ENCODE measurements around the gene RTTN. TPM values are rescaled to one million over a fixed set of nuclear protein-coding genes. Genes with fewer than 3 reads are reported as not detected.

The RTTN gene
- total and polyA plus RNA-seq, 9 of the 15 experiments (the other 6 are each of a cell fraction or from before 2014, with no cell fraction given): 3.1 to 18.3 (median 10.6) TPM

DNA sequence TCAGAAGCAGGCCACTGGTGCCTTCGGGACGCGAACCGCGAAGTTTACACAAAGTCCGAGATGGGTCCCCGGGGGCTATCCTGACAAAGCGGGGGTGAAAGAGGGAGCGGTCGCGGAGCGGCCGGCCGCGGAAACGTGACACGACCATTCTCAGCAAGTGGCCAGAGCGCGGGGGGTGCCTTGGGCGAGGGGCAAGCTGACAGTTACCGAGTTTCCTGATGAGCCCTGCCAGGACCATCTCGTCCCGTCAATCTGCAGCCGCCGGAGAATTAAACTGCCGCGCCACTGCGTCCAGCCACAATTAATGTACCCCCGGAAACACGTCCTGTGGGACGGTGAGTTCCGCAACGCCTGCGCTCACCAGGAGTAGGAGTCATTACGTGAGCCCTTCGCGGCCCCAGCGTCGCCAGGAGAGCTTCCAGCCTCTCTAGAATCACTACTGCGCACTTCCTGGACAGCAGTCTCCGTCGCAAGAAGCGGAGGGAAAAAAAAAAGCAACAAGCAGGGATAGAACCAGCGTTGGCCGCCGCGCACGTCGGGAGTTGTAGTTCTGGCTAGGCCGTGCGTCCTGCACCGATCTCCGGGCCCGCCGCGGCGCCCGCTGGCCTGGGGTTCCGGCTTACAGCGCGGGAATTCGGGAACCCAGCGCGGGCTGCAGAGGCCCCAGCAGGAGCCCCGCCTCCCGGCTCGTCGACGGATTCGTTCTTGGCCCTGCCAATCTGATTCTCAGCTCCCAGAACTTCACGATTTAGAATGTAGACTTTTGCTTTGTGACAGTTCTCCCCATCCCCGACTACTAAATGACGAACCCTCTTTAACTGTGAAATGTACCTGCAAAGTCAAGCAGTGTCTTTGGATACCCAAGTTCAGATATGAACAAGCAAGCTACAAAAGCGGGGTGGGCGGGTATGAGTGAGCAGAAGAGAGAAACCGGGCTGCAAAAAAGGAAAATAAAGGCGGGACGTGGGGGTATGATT is at the start of gene RTTN (continued):
- TF ChIP-seq MITF (IDR thresholded peaks at IDR 0.05): no peak
- TF ChIP-seq NFATC3 (IDR thresholded peaks at IDR 0.05): 0 out of 2 replicates have a peak, but pooled peaks have one; percentile 62
- no peak for TF ChIP-seq KAT2B (IDR thresholded peaks at IDR 0.05; ENCODE audit: low read depth, low read length)
- no peak for TF ChIP-seq KHSRP (IDR thresholded peaks at IDR 0.05)
- TF ChIP-seq HNRNPLL (IDR thresholded peaks at IDR 0.05; ENCODE audit: low read depth, low read length, poor library complexity, severe bottlenecking): peak; percentile 93
- TF ChIP-seq, protein P1, sequence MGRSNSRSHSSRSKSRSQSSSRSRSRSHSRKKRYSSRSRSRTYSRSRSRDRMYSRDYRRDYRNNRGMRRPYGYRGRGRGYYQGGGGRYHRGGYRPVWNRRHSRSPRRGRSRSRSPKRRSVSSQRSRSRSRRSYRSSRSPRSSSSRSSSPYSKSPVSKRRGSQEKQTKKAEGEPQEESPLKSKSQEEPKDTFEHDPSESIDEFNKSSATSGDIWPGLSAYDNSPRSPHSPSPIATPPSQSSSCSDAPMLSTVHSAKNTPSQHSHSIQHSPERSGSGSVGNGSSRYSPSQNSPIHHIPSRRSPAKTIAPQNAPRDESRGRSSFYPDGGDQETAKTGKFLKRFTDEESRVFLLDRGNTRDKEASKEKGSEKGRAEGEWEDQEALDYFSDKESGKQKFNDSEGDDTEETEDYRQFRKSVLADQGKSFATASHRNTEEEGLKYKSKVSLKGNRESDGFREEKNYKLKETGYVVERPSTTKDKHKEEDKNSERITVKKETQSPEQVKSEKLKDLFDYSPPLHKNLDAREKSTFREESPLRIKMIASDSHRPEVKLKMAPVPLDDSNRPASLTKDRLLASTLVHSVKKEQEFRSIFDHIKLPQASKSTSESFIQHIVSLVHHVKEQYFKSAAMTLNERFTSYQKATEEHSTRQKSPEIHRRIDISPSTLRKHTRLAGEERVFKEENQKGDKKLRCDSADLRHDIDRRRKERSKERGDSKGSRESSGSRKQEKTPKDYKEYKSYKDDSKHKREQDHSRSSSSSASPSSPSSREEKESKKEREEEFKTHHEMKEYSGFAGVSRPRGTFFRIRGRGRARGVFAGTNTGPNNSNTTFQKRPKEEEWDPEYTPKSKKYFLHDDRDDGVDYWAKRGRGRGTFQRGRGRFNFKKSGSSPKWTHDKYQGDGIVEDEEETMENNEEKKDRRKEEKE (IDR thresholded peaks at IDR 0.05; ENCODE audit: borderline replicate concordance in 1 of 2, control insufficient read depth in 1 of 2, low read depth in 2 of 2, low read length in 1 of 2): peak in 1 of 2 experiments; percentile 84; a peak in 1 of 4 replicates
- peak; percentile 53 for TF ChIP-seq NEUROD1 (IDR thresholded peaks at IDR 0.05; ENCODE audit: borderline replicate concordance, low read depth, low read length, partially characterized antibody)
- no peak for TF ChIP-seq FIP1L1 (IDR thresholded peaks at IDR 0.05; ENCODE audit: low read depth, low read length, poor library complexity, severe bottlenecking)
- TF ChIP-seq, protein P2, sequence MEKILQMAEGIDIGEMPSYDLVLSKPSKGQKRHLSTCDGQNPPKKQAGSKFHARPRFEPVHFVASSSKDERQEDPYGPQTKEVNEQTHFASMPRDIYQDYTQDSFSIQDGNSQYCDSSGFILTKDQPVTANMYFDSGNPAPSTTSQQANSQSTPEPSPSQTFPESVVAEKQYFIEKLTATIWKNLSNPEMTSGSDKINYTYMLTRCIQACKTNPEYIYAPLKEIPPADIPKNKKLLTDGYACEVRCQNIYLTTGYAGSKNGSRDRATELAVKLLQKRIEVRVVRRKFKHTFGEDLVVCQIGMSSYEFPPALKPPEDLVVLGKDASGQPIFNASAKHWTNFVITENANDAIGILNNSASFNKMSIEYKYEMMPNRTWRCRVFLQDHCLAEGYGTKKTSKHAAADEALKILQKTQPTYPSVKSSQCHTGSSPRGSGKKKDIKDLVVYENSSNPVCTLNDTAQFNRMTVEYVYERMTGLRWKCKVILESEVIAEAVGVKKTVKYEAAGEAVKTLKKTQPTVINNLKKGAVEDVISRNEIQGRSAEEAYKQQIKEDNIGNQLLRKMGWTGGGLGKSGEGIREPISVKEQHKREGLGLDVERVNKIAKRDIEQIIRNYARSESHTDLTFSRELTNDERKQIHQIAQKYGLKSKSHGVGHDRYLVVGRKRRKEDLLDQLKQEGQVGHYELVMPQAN (IDR thresholded peaks at IDR 0.05; ENCODE audit: borderline replicate concordance): peak; percentile 41; the same call in 1 of the 2 replicates
- TF ChIP-seq PCBP2 (IDR thresholded peaks at IDR 0.05; ENCODE audit: low read depth, low read length, poor library complexity, severe bottlenecking): no peak
- no peak for TF ChIP-seq ZNF282 (CRISPR knock-in tag; IDR thresholded peaks at IDR 0.05)
- TF ChIP-seq, protein P3, sequence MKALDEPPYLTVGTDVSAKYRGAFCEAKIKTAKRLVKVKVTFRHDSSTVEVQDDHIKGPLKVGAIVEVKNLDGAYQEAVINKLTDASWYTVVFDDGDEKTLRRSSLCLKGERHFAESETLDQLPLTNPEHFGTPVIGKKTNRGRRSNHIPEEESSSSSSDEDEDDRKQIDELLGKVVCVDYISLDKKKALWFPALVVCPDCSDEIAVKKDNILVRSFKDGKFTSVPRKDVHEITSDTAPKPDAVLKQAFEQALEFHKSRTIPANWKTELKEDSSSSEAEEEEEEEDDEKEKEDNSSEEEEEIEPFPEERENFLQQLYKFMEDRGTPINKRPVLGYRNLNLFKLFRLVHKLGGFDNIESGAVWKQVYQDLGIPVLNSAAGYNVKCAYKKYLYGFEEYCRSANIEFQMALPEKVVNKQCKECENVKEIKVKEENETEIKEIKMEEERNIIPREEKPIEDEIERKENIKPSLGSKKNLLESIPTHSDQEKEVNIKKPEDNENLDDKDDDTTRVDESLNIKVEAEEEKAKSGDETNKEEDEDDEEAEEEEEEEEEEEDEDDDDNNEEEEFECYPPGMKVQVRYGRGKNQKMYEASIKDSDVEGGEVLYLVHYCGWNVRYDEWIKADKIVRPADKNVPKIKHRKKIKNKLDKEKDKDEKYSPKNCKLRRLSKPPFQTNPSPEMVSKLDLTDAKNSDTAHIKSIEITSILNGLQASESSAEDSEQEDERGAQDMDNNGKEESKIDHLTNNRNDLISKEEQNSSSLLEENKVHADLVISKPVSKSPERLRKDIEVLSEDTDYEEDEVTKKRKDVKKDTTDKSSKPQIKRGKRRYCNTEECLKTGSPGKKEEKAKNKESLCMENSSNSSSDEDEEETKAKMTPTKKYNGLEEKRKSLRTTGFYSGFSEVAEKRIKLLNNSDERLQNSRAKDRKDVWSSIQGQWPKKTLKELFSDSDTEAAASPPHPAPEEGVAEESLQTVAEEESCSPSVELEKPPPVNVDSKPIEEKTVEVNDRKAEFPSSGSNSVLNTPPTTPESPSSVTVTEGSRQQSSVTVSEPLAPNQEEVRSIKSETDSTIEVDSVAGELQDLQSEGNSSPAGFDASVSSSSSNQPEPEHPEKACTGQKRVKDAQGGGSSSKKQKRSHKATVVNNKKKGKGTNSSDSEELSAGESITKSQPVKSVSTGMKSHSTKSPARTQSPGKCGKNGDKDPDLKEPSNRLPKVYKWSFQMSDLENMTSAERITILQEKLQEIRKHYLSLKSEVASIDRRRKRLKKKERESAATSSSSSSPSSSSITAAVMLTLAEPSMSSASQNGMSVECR (CRISPR knock-in tag; IDR thresholded peaks at IDR 0.05): peak; percentile 72; the same call in 1 of the 2 replicates
